Fibroblast of skin of back (primary cell): ENCODE measurements around the gene TMC8.
"Not testable (repeated sequence)": the region's sequence is repeated elsewhere in the genome, so short reads cannot be mapped to it uniquely, and the experiment has no call there.

Experiments used
- DNase-seq: peaks from one replicate; pipeline ENCODE4 v3.0.0-alpha.2; 2013

TMC8 gene

DNA sequence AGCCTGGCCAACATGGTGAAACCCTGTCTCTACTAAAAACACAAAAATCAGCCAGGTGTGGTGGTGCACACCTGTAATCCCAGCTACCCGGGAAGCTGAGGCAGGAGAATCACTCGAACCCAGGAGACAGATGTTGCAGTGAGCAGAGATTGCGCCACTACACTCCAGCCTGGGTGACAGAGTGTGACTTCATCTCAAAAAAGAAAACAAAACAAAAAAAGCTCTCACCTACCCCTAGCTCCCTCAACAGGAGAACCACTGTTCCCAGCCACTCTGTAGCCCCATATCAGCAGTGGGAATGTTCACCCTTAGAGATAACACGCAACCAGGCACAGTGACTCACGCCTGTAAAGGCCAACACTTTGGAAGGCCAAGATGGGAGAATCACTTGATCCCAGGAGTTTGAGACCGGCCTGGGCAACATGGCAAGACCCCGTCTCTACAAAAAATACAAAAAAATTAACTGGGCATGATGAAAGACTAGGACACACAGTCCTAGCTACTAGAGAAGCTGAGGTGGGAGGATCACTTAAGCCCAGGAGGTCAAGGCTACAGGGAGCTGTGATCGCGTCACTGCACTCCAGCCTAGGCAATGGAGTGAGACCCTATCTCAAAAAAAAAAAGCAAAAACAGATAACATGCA lies 5.4 kb downstream of the TMC8 start:
- no peak for DNase-seq

DNA sequence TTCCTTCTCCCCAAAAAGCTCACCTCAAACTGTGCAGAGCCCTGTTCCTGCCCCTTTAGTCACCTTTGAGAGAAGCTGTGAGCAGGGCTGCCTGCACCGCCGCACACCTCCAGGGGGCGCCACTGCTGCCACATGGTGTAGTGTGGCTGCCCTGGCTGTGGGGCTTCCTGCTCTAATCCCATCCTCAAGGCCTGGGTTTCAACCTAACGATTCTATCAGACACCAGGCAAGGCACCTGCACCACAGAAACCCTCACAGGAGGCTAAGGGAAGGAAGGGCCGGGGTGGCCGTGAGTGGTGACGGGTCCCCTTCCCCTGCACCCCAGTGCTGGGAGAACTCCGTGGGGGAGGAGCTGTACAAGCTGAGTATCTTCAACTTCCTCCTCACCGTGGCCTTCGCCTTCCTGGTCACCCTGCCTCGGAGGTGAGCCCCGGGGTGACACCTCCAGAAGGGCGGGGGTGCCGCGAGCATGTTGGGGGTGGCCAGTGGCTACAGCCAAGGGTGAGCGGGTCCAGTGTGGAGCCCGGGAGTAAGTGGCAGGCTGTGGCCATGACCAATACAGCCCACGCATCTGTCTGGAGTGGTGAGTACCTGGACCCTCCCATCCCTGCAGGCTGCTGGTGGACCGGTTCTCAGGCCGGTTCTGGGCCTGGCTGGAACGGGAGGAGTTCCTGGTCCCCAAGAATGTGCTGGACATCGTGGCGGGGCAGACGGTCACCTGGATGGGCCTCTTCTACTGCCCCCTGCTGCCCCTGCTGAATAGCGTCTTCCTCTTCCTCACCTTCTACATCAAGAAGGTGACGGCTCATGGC lies 7.0 kb downstream of the TMC8 start:
- DNase-seq, result no peak

- no peak for DNase-seq
These were observed 7.9 kb downstream of the TMC8 start for GRCh38 chr17:78138204-78139060.

- not testable (repeated sequence) for DNase-seq
These were observed 9.2 kb downstream of the TMC8 start for GRCh38 chr17:78139861-78140168.

DNA sequence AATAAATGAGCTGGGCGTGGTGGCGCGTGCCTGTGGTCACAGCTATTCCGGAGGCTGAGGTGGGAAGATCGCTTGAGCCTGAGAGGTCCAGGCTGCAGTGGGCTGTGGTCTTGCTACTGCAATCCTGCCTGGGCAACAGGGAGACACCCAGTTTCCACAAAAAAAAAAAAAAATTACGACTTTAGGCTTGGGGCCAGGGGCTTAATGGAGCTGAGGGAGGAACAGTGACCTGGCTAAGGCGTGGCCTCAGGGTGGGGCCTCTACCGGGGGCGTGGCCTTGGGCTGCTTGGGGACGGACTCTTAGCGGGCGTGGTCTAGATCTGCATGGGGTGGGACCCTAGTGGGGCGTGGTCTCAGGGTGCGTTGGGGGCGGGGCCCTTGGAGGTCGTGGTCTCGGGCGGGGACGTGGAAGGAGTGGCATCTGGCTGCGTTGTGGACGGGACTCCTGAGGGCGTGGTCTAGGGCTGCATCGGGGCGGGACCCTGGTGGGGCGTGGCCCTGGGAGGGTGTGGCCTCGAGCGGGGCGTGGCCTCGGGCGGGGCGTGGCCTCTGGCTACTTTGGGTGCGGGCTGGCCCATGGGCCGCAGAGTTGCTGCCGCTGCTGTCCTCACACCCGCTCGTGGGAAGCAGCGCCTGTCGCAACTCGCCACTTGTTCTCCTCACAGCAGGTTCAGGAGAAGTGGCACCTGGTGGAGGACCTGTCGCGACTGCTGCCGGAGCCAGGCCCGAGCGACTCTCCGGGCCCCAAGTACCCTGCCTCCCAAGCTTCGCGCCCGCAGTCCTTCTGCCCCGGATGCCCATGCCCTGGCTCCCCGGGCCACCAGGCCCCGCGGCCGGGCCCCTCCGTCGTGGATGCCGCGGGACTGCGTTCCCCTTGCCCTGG lies 9.8 kb downstream of the TMC8 start:
- DNase-seq, result peak; percentile 58

DNA sequence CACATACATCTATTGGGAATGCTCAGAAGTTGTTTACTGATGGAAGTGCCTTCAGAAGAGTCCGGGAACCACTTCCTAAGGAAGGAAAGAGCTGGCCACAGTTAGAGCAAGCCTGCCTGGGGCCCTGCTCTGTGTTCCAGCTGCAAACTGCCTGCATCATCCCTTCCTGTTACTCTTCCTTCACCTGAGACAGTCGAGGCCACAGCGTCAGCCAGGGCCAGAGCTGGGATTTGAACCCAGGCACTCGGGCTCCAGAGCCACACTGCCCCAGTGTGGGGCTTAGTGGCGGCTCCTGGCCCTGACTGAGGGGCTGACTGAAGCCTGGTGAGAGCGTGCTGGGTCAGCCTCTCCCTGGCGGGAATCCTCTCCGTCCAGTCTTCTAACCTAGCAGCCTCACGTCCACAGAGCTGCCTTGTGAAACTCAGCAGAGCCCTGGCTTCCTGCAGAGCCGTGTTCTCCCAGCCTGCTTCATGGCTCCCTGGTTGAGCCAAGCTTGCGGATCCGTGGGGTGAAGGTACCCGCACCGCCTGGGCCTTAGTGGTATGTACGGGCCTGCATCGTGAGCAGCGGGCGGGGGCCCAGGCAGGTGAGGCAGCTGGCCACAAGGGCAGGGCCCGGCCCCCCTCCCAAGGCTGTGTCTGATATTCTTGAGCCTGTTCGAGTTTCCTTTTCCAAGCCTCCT lies 11.0 kb downstream of the TMC8 start:
- DNase-seq, result no peak

GRCh38 chr17:78142119-78142861 lies 11.7 kb downstream of the TMC8 start:
- peak; percentile 24 for DNase-seq

GRCh38 chr17:78143214-78144146 lies 12.9 kb downstream of the TMC8 start:
- DNase-seq, result no peak

- DNase-seq, result peak; percentile 34
These were observed 13.7 kb downstream of the TMC8 start for GRCh38 chr17:78144147-78144719.

- no peak for DNase-seq
These were observed 14.4 kb downstream of the TMC8 start for GRCh38 chr17:78144736-78145641.

- no peak for DNase-seq
These were observed 15.9 kb downstream of the TMC8 start for GRCh38 chr17:78146471-78146869.

GRCh38 chr17:78146881-78147280 lies 16.3 kb downstream of the TMC8 start:
- DNase-seq, result no peak

GRCh38 chr17:78147315-78147998 lies 16.9 kb downstream of the TMC8 start:
- no peak for DNase-seq

- DNase-seq, result no peak
These were observed 17.9 kb downstream of the TMC8 start for GRCh38 chr17:78148286-78149016.

- no peak for DNase-seq
These were observed 21.0 kb downstream of the TMC8 start for GRCh38 chr17:78151514-78152008.

DNA sequence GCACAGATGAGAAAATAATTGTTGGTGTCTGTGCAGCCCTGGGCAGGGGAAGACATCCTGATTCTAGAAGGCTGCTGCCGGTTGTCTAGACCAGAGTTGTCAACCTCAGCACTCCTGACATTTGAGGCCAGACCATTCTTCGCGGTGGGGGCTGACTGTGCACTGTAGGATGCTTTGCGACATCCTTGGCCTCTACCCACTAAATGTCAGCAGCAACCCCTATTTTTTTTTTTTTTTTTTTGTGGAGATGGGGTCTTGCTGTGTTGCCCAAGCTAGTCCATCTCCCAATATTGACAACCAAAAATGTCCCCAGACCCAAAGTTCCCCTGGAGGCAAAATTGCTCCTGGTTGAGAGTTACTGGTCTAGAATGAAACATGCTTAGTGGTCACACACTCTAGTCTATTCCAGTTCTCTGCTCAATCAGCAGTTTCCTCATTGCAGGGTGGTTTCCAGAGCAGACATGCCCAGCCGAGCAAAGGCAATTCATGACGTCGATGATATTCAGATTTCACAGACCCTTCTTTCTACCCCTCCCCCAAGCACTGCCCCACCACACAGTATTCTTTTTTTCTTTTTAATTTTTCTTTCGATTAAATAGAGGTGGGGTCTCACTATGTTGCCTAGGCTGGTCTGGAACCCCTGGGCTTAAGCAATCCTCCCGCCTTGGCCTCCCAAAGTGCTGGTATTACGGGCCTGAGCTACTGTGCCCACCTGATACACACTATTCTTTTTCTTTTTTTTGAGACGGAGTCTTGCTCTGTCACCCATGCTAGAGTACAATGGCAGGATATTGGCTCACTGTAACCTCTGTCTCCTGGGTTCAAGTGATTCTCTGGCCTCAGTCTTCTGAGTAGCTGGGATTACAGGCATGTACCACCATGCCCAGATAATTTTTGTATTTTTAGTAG lies 24.6 kb downstream of the TMC8 start:
- DNase-seq, result no peak
